Muscle layer of colon (tissue), 2 donors: Measurements from ENCODE around the gene ZFYVE28.
"Not testable (repeated sequence)": the region's sequence is repeated elsewhere in the genome, so short reads cannot be mapped to it uniquely, and the experiment has no call there.

Experiments
- H3K27ac ChIP-seq: one replicate; pipeline ENCODE4 v1.7.0; 2013; ENCODE audit warnings: low read depth, mild to moderate bottlenecking, low read length, moderate library complexity
- H3K27me3 ChIP-seq, 2 donors: one replicate each; pipeline ENCODE4 v1.7.0; 2013; ENCODE audit warnings: low read length in 2 of 2, mild to moderate bottlenecking in 2 of 2; ENCODE audit not compliant: insufficient read depth in 2 of 2, control insufficient read depth in 1 of 2
- H3K36me3 ChIP-seq: one replicate; pipeline ENCODE4 v1.7.0; 2013; ENCODE audit warnings: mild to moderate bottlenecking, low read length; ENCODE audit not compliant: insufficient read depth
- H3K4me1 ChIP-seq: one replicate; pipeline ENCODE4 v1.7.0; 2013; ENCODE audit warnings: mild to moderate bottlenecking, low read length; ENCODE audit not compliant: insufficient read depth
- H3K4me3 ChIP-seq, 2 donors: one replicate each; pipeline ENCODE4 v1.7.0; 2013; ENCODE audit warnings: low read length in 2 of 2, low read depth in 1 of 2, mild to moderate bottlenecking in 1 of 2, moderate library complexity in 1 of 2
- H3K9ac ChIP-seq: one replicate; pipeline ENCODE4 v1.7.0; 2013; ENCODE audit warnings: low read length
- H3K9me3 ChIP-seq: one replicate; pipeline ENCODE4 v1.7.0; 2013; ENCODE audit warnings: mild to moderate bottlenecking, low read length
- donor health status: abdominal sarcoma.
- donor health status: Adenocarcinoma of cecum.

The ZFYVE28 gene

GRCh38 chr4:2390146-2390545, 28.3 kb downstream of the ZFYVE28 start:
- Histone ChIP-seq H3K9me3 (no peaks in the 10 kb centered on the region), H3K27me3 (peaks cover 0 to 7% of the 10 kb centered on the region in 2 donors), H3K27ac (no peak overlapping the region), H3K36me3 (no peaks in the 10 kb centered on the region), H3K4me3 (no peak overlapping the region), H3K9ac (no peak overlapping the region), H3K4me1 (no peaks in the 10 kb centered on the region)

GRCh38 chr4:2389691-2390090, 28.8 kb downstream of the ZFYVE28 start:
- H3K4me1 ChIP-seq: no peaks in the 10 kb centered on the region

GRCh38 chr4:2388429-2389182, 29.8 kb downstream of the ZFYVE28 start:
- Histone ChIP-seq H3K9ac (no peak overlapping the region), H3K36me3 (no peaks in the 10 kb centered on the region), H3K4me3 (no peak overlapping the region), H3K9me3 (no peaks in the 10 kb centered on the region), H3K4me1 (no peaks in the 10 kb centered on the region), H3K27ac (no peak overlapping the region), H3K27me3 (no peaks in the 10 kb centered on the region)

More at GRCh38 chr4:2389691-2390090, 28.8 kb downstream of the ZFYVE28 start:
- Histone ChIP-seq H3K9me3 (no peaks in the 10 kb centered on the region), H3K9ac (no peak overlapping the region), H3K4me3 (no peak overlapping the region), H3K36me3 (no peaks in the 10 kb centered on the region), H3K27me3 (peaks cover 0 to 7% of the 10 kb centered on the region in 2 donors), H3K27ac (no peak overlapping the region)

- Histone ChIP-seq H3K36me3 (no peaks in the 10 kb centered on the region), H3K27me3 (no peaks in the 10 kb centered on the region), H3K4me3 (no peak overlapping the region), H3K9me3 (no peaks in the 10 kb centered on the region), H3K4me1 (no peaks in the 10 kb centered on the region), H3K9ac (no peak overlapping the region), H3K27ac (no peak overlapping the region)
Measured at GRCh38 chr4:2387829-2388228, 30.6 kb downstream of the ZFYVE28 start.

- Histone ChIP-seq H3K9ac (no peak overlapping the region), H3K9me3 (no peaks in the 10 kb centered on the region), H3K27ac (no peak overlapping the region), H3K4me1 (no peaks in the 10 kb centered on the region), H3K4me3 (no peak overlapping the region), H3K27me3 (no peaks in the 10 kb centered on the region), H3K36me3 (no peaks in the 10 kb centered on the region)
Measured at GRCh38 chr4:2387218-2387617, 31.2 kb downstream of the ZFYVE28 start.

GRCh38 chr4:2386717-2387116, 31.7 kb downstream of the ZFYVE28 start:
- no peak overlapping the region for H3K27ac ChIP-seq
- H3K4me3 ChIP-seq: no peak overlapping the region
- no peaks in the 10 kb centered on the region for H3K9me3 ChIP-seq
- H3K36me3 ChIP-seq: no peaks in the 10 kb centered on the region
- no peaks in the 10 kb centered on the region for H3K27me3 ChIP-seq
- H3K4me1 ChIP-seq: no peaks in the 10 kb centered on the region
- no peak overlapping the region for H3K9ac ChIP-seq

GRCh38 chr4:2385516-2385915, 32.9 kb downstream of the ZFYVE28 start:
- Histone ChIP-seq H3K27me3 (no peaks in the 10 kb centered on the region), H3K9ac (no peak overlapping the region), H3K27ac (no peak overlapping the region), H3K9me3 (no peaks in the 10 kb centered on the region), H3K4me3 (no peak overlapping the region), H3K36me3 (no peaks in the 10 kb centered on the region), H3K4me1 (no peaks in the 10 kb centered on the region)

GRCh38 chr4:2384245-2384644, 34.2 kb downstream of the ZFYVE28 start:
- Histone ChIP-seq H3K9me3 (no peaks in the 10 kb centered on the region), H3K4me1 (no peaks in the 10 kb centered on the region), H3K4me3 (no peak overlapping the region), H3K9ac (no peak overlapping the region), H3K27me3 (no peaks in the 10 kb centered on the region), H3K27ac (no peak overlapping the region), H3K36me3 (no peaks in the 10 kb centered on the region)

- H3K9me3 ChIP-seq: no peaks in the 10 kb centered on the region
- H3K27ac ChIP-seq: no peak overlapping the region
- no peaks in the 10 kb centered on the region for H3K36me3 ChIP-seq
- no peaks in the 10 kb centered on the region for H3K27me3 ChIP-seq
- no peaks in the 10 kb centered on the region for H3K4me1 ChIP-seq
- no peak overlapping the region for H3K9ac ChIP-seq
- no peak overlapping the region for H3K4me3 ChIP-seq
Measured at GRCh38 chr4:2383760-2384159, 34.7 kb downstream of the ZFYVE28 start.

- H3K36me3 ChIP-seq, H3K9me3 ChIP-seq: not testable (repeated sequence)
Measured at GRCh38 chr4:2383220-2383631, 35.2 kb downstream of the ZFYVE28 start.

GRCh38 chr4:2382769-2383202, 35.7 kb downstream of the ZFYVE28 start:
- not testable (repeated sequence) for H3K27me3 ChIP-seq, H3K4me1 ChIP-seq, H3K9ac ChIP-seq, H3K4me3 ChIP-seq, H3K9me3 ChIP-seq, H3K27ac ChIP-seq, H3K36me3 ChIP-seq

More at GRCh38 chr4:2383220-2383631, 35.2 kb downstream of the ZFYVE28 start:
- H3K4me1 ChIP-seq, H3K27ac ChIP-seq, H3K27me3 ChIP-seq, H3K9ac ChIP-seq, H3K4me3 ChIP-seq: not testable (repeated sequence)

- not testable (repeated sequence) for H3K4me1 ChIP-seq, H3K27me3 ChIP-seq, H3K9me3 ChIP-seq, H3K27ac ChIP-seq, H3K4me3 ChIP-seq, H3K36me3 ChIP-seq, H3K9ac ChIP-seq
Measured at GRCh38 chr4:2380589-2380988, 37.9 kb downstream of the ZFYVE28 start.
